NCI-H2081 treated with DMSO at 0.1 percent for 48 hours (cell line): ENCODE data around the gene PLD1.

Experiments used
- DNase-seq: peaks from one replicate; lab custom pipeline; 2025; lab: John Stamatoyannopoulos, UW

The PLD1 gene

GRCh38 chr3:171836855-171837254 lies 26.6 kb upstream of the PLD1 start:
- DNase-seq = no peak

GRCh38 chr3:171835613-171836012 lies 25.3 kb upstream of the PLD1 start:
- DNase-seq = no peak

- no peak for DNase-seq
Measured at GRCh38 chr3:171835116-171835515, 24.8 kb upstream of the PLD1 start.

DNA sequence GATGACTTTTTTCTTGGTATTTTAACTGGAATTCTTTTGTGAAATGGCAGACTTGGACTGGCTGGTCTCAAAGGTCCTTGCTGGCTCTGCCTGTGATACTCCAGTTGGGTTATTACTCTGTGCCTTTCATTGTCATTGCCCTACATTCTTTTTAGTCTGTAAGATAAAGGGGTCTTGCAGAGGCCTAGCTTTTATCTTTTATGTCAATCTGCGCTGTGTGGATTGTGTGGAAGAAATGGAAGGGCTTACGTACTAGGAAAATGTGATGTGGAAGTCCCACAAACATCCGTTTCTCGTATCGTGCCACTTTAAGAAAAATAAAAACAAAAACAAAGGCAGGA lies 24.1 kb upstream of the PLD1 start:
- DNase-seq = no peak

GRCh38 chr3:171833789-171834460 lies 23.6 kb upstream of the PLD1 start:
- DNase-seq = peak; percentile 37

DNA sequence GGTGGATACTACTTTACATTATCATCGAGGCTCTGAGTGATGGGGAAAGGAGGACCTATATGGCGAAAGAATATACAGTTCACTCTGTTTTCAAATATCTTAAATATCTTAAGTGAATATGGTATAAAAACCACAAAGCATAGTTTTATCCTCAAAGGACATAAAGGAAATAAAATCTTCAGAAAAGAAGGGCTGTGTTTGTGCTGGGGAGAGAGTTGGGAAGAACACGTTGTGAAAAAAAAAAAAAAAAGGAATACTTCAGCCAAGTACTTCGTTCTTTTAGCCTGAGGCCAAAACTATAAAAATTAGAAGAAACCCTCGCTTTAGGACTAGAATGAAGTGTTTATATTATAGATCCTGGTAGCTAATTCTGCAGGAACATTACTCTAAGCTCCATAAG lies 22.7 kb upstream of the PLD1 start:
- DNase-seq = no peak

DNA sequence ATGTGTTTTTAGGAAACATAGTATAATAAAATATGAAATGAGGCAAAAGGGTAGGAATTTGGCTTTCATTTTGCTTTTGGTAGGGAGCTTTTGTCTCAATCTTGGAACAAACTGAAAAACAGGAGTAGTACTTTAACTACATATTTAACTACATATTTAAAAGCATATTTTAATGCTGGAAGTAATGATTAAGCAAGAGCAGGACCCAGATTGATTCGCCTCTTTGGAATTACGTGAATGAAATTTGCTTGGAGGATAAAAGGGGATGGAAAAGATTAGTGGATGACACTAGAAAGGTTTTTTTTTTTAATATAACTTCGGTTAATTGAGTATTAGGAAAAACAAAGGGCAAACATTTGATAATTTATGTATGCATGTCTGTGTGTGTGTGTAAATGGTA lies 21.7 kb upstream of the PLD1 start:
- DNase-seq = no peak

DNA sequence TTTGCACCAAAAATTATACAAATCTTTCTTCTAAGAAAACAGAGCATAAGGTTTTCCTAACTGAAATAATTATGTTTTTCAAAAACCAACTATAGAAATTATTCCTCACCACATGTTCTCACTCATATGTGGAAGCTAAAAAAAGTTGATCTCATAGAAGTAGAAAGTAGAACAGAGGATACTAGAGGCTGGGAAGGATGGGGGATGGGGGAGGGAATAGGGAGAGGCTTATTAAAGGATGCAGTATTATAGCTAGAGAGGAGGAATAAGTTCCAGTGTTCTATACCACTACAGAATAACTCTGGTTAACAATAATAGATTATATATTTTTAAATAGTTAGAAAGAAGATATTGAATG lies 20.2 kb upstream of the PLD1 start:
- no peak for DNase-seq

- peak; percentile 23 for DNase-seq
Measured at GRCh38 chr3:171829841-171830517, 19.7 kb upstream of the PLD1 start.

GRCh38 chr3:171828902-171829770 lies 18.9 kb upstream of the PLD1 start:
- no peak for DNase-seq

- no peak for DNase-seq
Measured at GRCh38 chr3:171827836-171828458, 17.7 kb upstream of the PLD1 start.

DNA sequence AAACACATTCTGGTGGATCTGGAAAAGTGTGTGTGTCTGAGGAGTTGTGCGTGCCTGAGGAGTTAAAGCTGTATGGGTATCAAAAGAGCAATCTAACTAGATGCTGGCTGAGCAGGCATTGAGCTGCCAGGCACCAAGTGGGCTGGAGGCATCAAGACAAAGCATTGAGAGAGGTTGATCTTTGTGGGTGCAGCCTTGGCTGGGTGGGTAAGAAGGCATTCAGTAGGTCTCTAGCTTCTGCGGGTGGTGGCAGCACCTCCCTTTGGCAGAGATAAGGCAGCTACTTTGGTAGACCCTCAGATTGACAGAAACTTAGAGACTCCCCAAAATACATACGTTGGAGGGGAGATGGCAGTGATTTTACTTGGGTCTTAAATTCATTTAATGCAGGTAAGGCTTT lies 17.1 kb upstream of the PLD1 start:
- no peak for DNase-seq

GRCh38 chr3:171825222-171825828 lies 15.0 kb upstream of the PLD1 start:
- DNase-seq = no peak

DNA sequence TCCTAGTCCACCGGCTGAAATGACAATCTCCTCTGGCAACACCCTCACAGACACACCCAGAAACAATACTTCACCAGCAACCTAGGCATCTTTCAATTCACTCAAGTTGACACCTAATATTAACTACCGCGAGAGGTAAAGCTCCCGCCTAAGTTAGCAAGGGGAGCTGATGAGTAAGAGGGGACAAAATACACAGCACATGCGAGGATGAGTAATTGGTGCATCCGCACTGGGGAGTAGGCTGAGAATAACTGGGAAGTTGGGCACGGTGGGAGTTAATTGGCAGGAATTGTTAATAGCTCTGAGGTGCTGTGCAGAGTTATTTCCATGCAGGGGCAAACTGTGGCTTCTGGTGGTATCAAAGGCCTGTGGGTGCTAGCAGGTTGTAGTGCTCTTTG lies 14.5 kb upstream of the PLD1 start:
- DNase-seq = no peak

GRCh38 chr3:171824116-171824515 lies 13.8 kb upstream of the PLD1 start:
- DNase-seq = no peak

DNA sequence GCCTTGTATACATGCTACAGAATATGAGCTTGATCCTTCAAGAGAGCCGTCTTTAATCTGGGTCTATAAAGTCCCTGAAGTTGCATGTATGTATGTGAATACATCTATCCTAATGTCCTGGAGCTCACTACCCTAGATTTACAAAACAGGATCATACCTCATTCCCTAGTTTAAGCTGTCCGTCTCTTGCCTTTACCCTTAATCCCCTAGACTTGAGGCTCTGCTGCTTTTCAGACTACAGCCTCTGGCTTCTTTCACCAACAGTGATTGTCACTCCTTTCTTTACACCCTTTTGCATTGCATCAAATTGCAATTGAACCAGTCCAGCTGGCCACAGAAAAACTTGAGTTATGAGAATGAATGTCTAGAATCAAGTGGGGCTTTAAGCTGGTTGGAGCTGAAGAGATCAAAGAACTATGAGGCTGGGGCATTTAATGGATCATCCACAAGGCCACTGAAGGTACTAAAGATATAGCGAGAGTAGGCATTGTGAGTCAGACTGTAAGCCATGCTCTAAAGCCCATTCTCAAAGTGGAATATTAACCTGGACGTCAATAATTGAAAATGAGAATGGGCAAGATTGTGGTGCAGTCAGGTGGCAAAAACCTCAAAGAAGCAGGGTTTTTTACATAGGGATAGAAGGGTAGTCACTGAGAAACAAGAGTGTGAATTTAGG lies 12.3 kb upstream of the PLD1 start:
- DNase-seq = no peak

GRCh38 chr3:171821778-171822358 lies 11.6 kb upstream of the PLD1 start:
- no peak for DNase-seq

- DNase-seq = no peak
Measured at GRCh38 chr3:171821044-171821443, 10.8 kb upstream of the PLD1 start.

DNA sequence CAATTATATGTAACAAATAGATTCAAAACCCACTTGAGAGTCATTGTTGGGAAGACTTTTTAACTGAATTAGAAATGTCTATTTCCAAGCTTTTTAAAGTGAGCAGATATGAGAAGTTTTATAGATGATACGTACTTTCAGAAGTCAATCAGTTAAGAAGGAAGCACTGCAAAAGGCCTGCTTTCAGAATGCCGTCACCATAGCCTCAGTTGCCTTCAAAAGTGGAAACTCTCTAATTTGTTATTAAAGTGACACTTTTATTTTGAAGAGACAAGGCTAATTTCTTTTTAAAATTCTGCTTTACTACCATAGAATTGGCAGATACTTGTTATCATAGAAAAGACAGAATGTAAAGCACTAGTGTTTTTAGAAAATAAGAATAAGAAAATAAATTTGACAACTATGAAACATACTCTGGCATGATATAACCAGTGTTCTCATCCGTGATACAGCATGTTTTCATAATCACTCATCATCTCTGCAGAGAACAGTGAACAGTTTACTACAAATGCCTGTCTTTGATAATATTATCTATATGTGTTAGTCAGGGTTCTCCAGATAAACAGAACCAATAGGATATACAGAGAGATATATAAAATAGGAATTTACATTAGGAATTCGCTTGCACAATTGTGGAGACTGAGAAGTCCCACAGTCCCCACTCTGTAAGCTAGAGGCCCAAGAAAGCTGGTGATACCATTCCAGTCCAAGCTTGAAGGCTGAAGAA lies 7.0 kb upstream of the PLD1 start:
- no peak for DNase-seq

- DNase-seq = no peak
Measured at GRCh38 chr3:171815973-171816595, 5.8 kb upstream of the PLD1 start.
